ENCODE measurements around the gene CTNND2. TPM values are rescaled to one million over a fixed set of nuclear protein-coding genes. Genes with fewer than 3 reads are reported as not detected.

The CTNND2 gene
- total RNA-seq, 1 donor from 2014 or later = 2.5 TPM

DNA sequence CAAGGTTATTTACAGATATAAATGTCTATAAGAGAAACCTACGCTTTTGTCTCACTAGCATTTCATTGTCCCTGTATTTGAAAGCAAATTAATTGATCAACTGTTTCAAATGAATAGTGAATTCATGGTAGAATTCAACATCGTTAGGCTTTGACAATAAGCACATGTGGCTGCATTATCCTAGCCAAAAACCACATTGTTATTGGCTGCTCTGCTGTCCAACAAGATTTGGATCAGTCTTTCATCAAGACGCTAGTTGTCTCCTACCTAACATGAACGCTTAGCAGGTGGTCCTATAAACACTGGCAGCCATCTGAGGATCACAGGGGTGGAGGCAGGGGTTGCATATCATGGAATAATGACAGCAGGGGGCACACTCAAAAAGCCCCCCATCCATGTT, 455.0 kb downstream of the CTNND2 start:
- H3K4me1 Mint-ChIP-seq (ENCODE audit: unreplicated experiment) = no peaks in the 10 kb centered on the region
- TF ChIP-seq, protein P1, sequence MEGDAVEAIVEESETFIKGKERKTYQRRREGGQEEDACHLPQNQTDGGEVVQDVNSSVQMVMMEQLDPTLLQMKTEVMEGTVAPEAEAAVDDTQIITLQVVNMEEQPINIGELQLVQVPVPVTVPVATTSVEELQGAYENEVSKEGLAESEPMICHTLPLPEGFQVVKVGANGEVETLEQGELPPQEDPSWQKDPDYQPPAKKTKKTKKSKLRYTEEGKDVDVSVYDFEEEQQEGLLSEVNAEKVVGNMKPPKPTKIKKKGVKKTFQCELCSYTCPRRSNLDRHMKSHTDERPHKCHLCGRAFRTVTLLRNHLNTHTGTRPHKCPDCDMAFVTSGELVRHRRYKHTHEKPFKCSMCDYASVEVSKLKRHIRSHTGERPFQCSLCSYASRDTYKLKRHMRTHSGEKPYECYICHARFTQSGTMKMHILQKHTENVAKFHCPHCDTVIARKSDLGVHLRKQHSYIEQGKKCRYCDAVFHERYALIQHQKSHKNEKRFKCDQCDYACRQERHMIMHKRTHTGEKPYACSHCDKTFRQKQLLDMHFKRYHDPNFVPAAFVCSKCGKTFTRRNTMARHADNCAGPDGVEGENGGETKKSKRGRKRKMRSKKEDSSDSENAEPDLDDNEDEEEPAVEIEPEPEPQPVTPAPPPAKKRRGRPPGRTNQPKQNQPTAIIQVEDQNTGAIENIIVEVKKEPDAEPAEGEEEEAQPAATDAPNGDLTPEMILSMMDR (IDR thresholded peaks at IDR 0.05) = no peak
- no peaks in the 10 kb centered on the region for H3K27me3 Mint-ChIP-seq (ENCODE audit: unreplicated experiment)
- H3K9me3 Mint-ChIP-seq (ENCODE audit: unreplicated experiment) = no peaks in the 10 kb centered on the region
- DNase-seq (ENCODE audit: extremely low spot score, unreplicated experiment) = no peak
- H3K27ac Mint-ChIP-seq (ENCODE audit: unreplicated experiment) = no peak overlapping the region
- no peaks in the 10 kb centered on the region for H3K36me3 Mint-ChIP-seq (ENCODE audit: unreplicated experiment)
- H3K4me3 Mint-ChIP-seq (ENCODE audit: unreplicated experiment) = no peak overlapping the region

DNA sequence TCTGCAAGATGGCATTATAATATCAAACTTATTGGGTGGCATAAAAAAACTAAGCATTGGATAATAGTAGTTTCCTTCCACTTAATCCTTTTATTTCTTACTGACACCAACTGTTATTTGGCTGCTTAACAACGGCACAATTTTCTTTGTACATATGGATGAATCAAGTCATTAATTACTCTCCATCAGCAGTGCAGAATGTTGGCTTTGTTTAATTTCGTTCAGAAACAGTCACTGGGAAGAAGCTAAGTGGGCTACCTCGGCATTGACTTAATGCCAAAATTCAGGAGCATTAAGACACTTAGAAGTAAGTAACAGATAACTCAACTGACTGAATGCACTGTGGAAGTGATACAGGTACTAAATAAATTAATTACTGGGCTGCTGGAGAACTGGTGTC, 460.4 kb downstream of the CTNND2 start:
- H3K27ac Mint-ChIP-seq (ENCODE audit: unreplicated experiment) = no peak overlapping the region
- DNase-seq (ENCODE audit: extremely low spot score, unreplicated experiment) = no peak
- H3K27me3 Mint-ChIP-seq (ENCODE audit: unreplicated experiment) = no peaks in the 10 kb centered on the region
- no peak overlapping the region for H3K4me3 Mint-ChIP-seq (ENCODE audit: unreplicated experiment)
- no peaks in the 10 kb centered on the region for H3K36me3 Mint-ChIP-seq (ENCODE audit: unreplicated experiment)
- no peaks in the 10 kb centered on the region for H3K9me3 Mint-ChIP-seq (ENCODE audit: unreplicated experiment)
- TF ChIP-seq, protein P1 (IDR thresholded peaks at IDR 0.05) = no peak
- H3K4me1 Mint-ChIP-seq (ENCODE audit: unreplicated experiment) = no peaks in the 10 kb centered on the region

DNA sequence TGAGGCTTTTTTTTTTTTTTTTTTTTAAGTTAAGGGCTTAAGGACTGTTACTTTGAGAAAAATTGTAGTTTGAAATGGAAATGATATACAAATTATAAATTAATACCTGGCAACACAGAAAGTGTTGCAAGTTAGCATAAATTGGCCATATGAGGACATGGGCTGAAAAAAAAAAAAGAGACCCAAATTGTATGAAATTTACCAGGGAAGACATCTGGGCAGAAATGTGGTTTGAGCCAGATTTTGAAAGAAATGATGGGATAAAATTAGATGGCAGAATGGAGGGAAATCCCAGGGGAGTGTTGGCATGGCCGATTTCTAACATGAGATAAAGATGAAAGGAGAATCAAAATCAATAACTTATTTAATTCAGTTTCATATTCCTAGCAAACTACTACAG, 472.1 kb downstream of the CTNND2 start:
- Mint-ChIP-seq H3K9me3 (ENCODE audit: unreplicated experiment) (no peaks in the 10 kb centered on the region), H3K4me1 (ENCODE audit: unreplicated experiment) (no peaks in the 10 kb centered on the region), H3K4me3 (ENCODE audit: unreplicated experiment) (no peak overlapping the region), H3K36me3 (ENCODE audit: unreplicated experiment) (no peaks in the 10 kb centered on the region), H3K27ac (ENCODE audit: unreplicated experiment) (no peak overlapping the region), H3K27me3 (ENCODE audit: unreplicated experiment) (no peaks in the 10 kb centered on the region)
- TF ChIP-seq, protein P1 (IDR thresholded peaks at IDR 0.05) = no peak
- DNase-seq (ENCODE audit: extremely low spot score, unreplicated experiment) = no peak

DNA sequence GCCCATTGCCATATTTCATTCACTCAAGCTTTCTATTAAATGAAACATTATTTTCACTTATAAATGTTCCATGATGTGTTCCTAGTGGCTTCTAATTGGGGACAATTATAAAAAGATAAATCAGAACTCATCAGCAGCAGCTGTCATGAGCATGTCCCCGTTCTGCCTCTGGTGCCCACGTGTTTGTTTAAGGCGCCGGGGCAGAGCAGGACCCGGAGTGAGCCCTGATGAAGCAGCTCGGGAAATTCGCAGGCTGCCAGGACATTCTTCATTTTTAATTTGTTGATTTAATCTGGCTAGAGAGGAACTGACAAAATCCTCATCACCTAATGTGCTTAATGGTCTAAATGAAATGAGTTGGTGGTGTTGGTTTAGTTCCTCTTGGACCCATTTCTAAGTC, 475.0 kb downstream of the CTNND2 start:
- H3K27me3 Mint-ChIP-seq (ENCODE audit: unreplicated experiment) = no peaks in the 10 kb centered on the region
- no peak for DNase-seq (ENCODE audit: extremely low spot score, unreplicated experiment)
- H3K4me1 Mint-ChIP-seq (ENCODE audit: unreplicated experiment) = no peaks in the 10 kb centered on the region
- H3K4me3 Mint-ChIP-seq (ENCODE audit: unreplicated experiment) = no peak overlapping the region
- H3K9me3 Mint-ChIP-seq (ENCODE audit: unreplicated experiment) = no peaks in the 10 kb centered on the region
- TF ChIP-seq, protein P1 (IDR thresholded peaks at IDR 0.05) = no peak
- H3K36me3 Mint-ChIP-seq (ENCODE audit: unreplicated experiment) = no peaks in the 10 kb centered on the region
- no peak overlapping the region for H3K27ac Mint-ChIP-seq (ENCODE audit: unreplicated experiment)

DNA sequence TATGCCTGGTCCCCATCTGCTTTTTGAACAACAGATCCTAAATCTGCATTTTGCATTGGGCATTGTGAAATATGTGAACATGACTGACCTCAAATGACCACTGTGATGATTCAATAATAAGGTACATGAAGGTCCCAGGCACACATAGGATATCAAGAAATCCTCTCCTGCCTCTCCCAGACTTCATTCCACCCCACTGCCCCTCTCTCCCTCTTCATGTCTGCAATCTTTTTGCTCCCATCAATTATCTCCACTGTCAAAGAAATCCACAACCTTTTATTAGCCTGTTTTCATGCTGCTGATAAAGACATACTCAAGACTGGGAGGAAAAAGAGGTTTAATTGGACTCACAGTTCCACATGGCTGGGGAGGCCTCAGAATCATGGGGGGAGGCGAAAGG, 476.7 kb downstream of the CTNND2 start:
- TF ChIP-seq, protein P1 (IDR thresholded peaks at IDR 0.05) = no peak
- Mint-ChIP-seq H3K4me3 (ENCODE audit: unreplicated experiment) (no peak overlapping the region), H3K27ac (ENCODE audit: unreplicated experiment) (no peak overlapping the region), H3K4me1 (ENCODE audit: unreplicated experiment) (no peaks in the 10 kb centered on the region), H3K36me3 (ENCODE audit: unreplicated experiment) (no peaks in the 10 kb centered on the region), H3K27me3 (ENCODE audit: unreplicated experiment) (no peaks in the 10 kb centered on the region), H3K9me3 (ENCODE audit: unreplicated experiment) (no peaks in the 10 kb centered on the region)
- DNase-seq (ENCODE audit: extremely low spot score, unreplicated experiment) = no peak
